Colonic mucosa (tissue), 4 donors: Measurements from ENCODE around the gene C17orf114.

Experiments
- DNase-seq: peaks from one replicate; pipeline ENCODE4 v3.0.0-alpha.2; 2020
- H3K27ac ChIP-seq: fragments of 200-600 bp; one replicate; pipeline ENCODE4 v1.8.0; 2021
- H3K27me3 ChIP-seq: fragments of 200-600 bp; one replicate; pipeline ENCODE4 v1.8.0; 2021
- H3K36me3 ChIP-seq: fragments of 200-600 bp; one replicate; pipeline ENCODE4 v1.8.0; 2021
- H3K4me1 ChIP-seq: fragments of 200-600 bp; one replicate; pipeline ENCODE4 v1.8.0; 2021; ENCODE audit warnings: mild to moderate bottlenecking
- H3K4me3 ChIP-seq: fragments of 200-600 bp; one replicate; pipeline ENCODE4 v1.8.0; 2021
- H3K9ac ChIP-seq, 2 donors: one replicate each; pipeline ENCODE4 v1.7.0; 2013; ENCODE audit warnings: control low read depth in 2 of 2, low read depth in 2 of 2, low read length in 2 of 2
- H3K9me3 ChIP-seq: fragments of 200-600 bp; one replicate; pipeline ENCODE4 v1.8.0; 2021
- intact Hi-C: fragments of 100-400 bp; cut with DNase I; formaldehyde crosslinking; loops from one replicate; pipeline ENCODE4 v1.14.1; 2022
- TF ChIP-seq, protein P1 (sequence below): fragments of 200-600 bp; IDR thresholded peaks from one replicate; pipeline ENCODE4 v1.8.0; 2022; ENCODE audit warnings: antibody characterized with exemption, mild to moderate bottlenecking
- donor health status: healthy.
- donor health status: DM: no; HTN: no; CAD: no.
- donor health status: DM: no; HTN: no; CAD: no.

Gene C17orf114

GRCh38 chr17:4806456-4806776, 4.3 kb upstream of the C17orf114 start:
- TF ChIP-seq, protein P1, sequence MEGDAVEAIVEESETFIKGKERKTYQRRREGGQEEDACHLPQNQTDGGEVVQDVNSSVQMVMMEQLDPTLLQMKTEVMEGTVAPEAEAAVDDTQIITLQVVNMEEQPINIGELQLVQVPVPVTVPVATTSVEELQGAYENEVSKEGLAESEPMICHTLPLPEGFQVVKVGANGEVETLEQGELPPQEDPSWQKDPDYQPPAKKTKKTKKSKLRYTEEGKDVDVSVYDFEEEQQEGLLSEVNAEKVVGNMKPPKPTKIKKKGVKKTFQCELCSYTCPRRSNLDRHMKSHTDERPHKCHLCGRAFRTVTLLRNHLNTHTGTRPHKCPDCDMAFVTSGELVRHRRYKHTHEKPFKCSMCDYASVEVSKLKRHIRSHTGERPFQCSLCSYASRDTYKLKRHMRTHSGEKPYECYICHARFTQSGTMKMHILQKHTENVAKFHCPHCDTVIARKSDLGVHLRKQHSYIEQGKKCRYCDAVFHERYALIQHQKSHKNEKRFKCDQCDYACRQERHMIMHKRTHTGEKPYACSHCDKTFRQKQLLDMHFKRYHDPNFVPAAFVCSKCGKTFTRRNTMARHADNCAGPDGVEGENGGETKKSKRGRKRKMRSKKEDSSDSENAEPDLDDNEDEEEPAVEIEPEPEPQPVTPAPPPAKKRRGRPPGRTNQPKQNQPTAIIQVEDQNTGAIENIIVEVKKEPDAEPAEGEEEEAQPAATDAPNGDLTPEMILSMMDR: no peak
- Histone ChIP-seq H3K4me3 (peak overlapping the region; percentile 86), H3K27me3 (no peaks in the 10 kb centered on the region), H3K9ac (peak overlapping the region; percentile 58 to 64), H3K27ac (no peak overlapping the region), H3K4me1 (peaks cover 10% of the 10 kb centered on the region), H3K36me3 (no peaks in the 10 kb centered on the region), H3K9me3 (no peaks in the 10 kb centered on the region)
- DNase-seq: no peak
- intact Hi-C loops: no loop called here

GRCh38 chr17:4800462-4801196, 1.5 kb downstream of the C17orf114 start:
- Histone ChIP-seq H3K4me1 (peaks cover 4% of the 10 kb centered on the region), H3K4me3 (no peak overlapping the region), H3K27ac (no peak overlapping the region), H3K9ac (no peak overlapping the region), H3K9me3 (no peaks in the 10 kb centered on the region), H3K27me3 (no peaks in the 10 kb centered on the region), H3K36me3 (no peaks in the 10 kb centered on the region)
- no peak for DNase-seq
- TF ChIP-seq, protein P1: no peak
- intact Hi-C loops: no loop called here

GRCh38 chr17:4796552-4796920, 5.6 kb downstream of the C17orf114 start:
- H3K27me3 ChIP-seq: no peaks in the 10 kb centered on the region
- intact Hi-C loops: no loop called here
- no peaks in the 10 kb centered on the region for H3K36me3 ChIP-seq
- H3K9ac ChIP-seq: peak overlapping the region; percentile 76 to 85
- no peak overlapping the region for H3K27ac ChIP-seq
- no peaks in the 10 kb centered on the region for H3K9me3 ChIP-seq
- DNase-seq: no peak
- TF ChIP-seq, protein P1: no peak
- peak overlapping the region; percentile 95 for H3K4me3 ChIP-seq
- peaks cover 4% of the 10 kb centered on the region for H3K4me1 ChIP-seq

DNA sequence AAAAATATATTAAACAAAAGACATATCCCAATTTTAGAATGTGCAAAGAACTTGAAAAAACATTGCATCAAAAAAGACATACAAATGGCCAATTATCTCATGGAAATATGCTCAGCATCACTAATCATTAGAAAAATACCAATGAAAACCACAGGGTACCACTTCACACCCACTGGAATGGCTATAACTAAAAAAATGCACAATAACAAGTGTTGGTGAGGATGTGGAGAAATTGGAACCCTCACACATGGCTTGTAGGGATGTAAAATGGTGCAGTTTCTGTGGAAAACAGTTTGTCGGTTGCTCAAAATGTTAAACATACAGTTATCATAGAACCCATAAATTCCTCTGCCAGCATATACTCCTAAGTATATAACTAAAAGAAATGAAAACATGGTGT, 7.0 kb downstream of the C17orf114 start:
- intact Hi-C loops: no loop called here
- DNase-seq: no peak
- peak overlapping the region; percentile 49 for H3K27ac ChIP-seq

GRCh38 chr17:4790705-4791088, 11.4 kb downstream of the C17orf114 start:
- Histone ChIP-seq H3K9me3 (no peaks in the 10 kb centered on the region), H3K4me1 (no peaks in the 10 kb centered on the region), H3K27me3 (peaks cover 2% of the 10 kb centered on the region), H3K27ac (peak overlapping the region; percentile 94), H3K9ac (peak overlapping the region; percentile 77 to 82), H3K36me3 (no peaks in the 10 kb centered on the region), H3K4me3 (peak overlapping the region; percentile 58)
- intact Hi-C loops: no loop called here
- no peak for DNase-seq
- TF ChIP-seq, protein P1: no peak

More for the DNA sequence above, 7.0 kb downstream of the C17orf114 start:
- H3K36me3 ChIP-seq: no peaks in the 10 kb centered on the region
- H3K4me1 ChIP-seq: peaks cover 4% of the 10 kb centered on the region
- H3K9ac ChIP-seq: no peak overlapping the region
- peak overlapping the region; percentile 95 for H3K4me3 ChIP-seq
- no peaks in the 10 kb centered on the region for H3K9me3 ChIP-seq
- TF ChIP-seq, protein P1: no peak
- H3K27me3 ChIP-seq: no peaks in the 10 kb centered on the region
